Mammary epithelial cell (primary cell): Measurements from ENCODE around the gene C1orf35.

ENCODE experiments used
- CTCF ChIP-seq, 2 donors: IDR thresholded peaks in 1 of 2; conservative IDR thresholded peaks in 1 of 2; 2 replicates each; pipeline ENCODE4 v1.5.1; 2011 to 2012; ENCODE audit warnings: inconsistent platforms in 2 of 2, low read length in 2 of 2, mild to moderate bottlenecking in 2 of 2, control low read depth in 1 of 2, low read depth in 1 of 2; ENCODE audit not compliant: insufficient read depth in 1 of 2; ENCODE audit errors: extremely low read depth in 1 of 2
- EZH2 ChIP-seq: IDR thresholded peaks from 2 replicates; pipeline ENCODE4 v1.6.1; 2012; ENCODE audit warnings: low read length, inconsistent platforms, borderline replicate concordance

- TF ChIP-seq CTCF (conservative IDR thresholded peaks at IDR 0.05 in 1 of 2, IDR thresholded peaks at IDR 0.05 in 1 of 2; ENCODE audit: extremely low read depth in 1 of 2, insufficient read depth in 1 of 2, low read depth in 1 of 2, low read length in 2 of 2): no peak
- TF ChIP-seq EZH2: no peak
These were observed 39.6 kb upstream of the C1orf35 start for GRCh38 chr1:228142701-228143136.
